CD4-positive, alpha-beta T cell treated with Interleukin-2 at 100 ng/mL for 4 hours (primary cell): Measurements from ENCODE around the gene RASL12.
A peak's percentile ranks its signal among the peaks of the same experiment; 100 is the strongest.
"Not testable (repeated sequence)": the region's sequence is repeated elsewhere in the genome, so short reads cannot be mapped to it uniquely, and the experiment has no call there.

Source experiments
- DNase-seq: peaks from one replicate; pipeline ENCODE4 v3.0.0-alpha.2; 2020; ENCODE audit warnings: low spot score

RASL12 gene, protein sequence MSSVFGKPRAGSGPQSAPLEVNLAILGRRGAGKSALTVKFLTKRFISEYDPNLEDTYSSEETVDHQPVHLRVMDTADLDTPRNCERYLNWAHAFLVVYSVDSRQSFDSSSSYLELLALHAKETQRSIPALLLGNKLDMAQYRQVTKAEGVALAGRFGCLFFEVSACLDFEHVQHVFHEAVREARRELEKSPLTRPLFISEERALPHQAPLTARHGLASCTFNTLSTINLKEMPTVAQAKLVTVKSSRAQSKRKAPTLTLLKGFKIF

GRCh38 chr15:65067645-65068402 lies at the start of gene RASL12:
Gene RASL12 (minus strand): TSS chr15:65067991. CDS start chr15:65067835, 156 bp downstream.
- DNase-seq: no peak

DNA sequence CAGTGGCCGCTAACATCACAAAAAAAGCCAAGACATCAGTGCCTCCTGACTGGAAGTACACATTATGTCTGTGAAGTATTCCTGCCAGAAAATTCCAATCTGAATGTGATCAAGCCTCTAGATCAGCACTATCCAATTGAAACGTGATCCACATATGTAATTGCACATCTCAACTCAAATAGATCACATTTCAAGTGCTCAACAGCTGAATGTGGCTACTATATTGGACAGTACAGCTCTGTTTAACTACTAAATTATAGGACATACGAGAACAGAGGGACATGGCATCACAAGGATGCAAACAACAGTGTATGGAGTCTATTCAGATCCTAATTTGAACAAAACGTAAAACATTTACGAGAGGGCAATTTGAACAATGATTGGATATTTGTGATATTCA lies 47.8 kb upstream of the RASL12 start:
- no peak for DNase-seq

DNA sequence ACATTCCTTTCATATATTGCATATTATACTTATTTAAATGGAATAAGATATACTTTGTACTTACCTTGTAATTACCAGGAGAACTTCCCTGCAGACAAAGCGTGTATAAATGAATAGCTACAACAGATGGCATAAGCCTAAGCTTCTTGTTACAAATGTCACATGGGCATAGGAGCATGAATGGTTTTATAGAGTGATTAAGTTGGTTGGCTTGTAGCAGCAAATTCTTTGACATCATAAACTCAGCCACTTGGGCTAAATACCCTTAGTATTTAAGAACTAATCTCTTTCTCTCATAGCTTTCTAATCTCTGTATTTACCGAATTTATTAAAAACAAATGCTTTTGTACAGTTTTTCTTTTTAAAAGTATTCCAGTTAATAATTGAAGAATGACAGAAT lies 47.3 kb upstream of the RASL12 start, which contains the start of gene UBAP1L:
UBAP1L (minus strand) TSS at position 115 of the 400 bp plus-strand sequence. CDS start 8,985 bp downstream, outside the sequence.
- DNase-seq: no peak

GRCh38 chr15:65110676-65111292 lies 43.0 kb upstream of the RASL12 start:
- DNase-seq: no peak

DNA sequence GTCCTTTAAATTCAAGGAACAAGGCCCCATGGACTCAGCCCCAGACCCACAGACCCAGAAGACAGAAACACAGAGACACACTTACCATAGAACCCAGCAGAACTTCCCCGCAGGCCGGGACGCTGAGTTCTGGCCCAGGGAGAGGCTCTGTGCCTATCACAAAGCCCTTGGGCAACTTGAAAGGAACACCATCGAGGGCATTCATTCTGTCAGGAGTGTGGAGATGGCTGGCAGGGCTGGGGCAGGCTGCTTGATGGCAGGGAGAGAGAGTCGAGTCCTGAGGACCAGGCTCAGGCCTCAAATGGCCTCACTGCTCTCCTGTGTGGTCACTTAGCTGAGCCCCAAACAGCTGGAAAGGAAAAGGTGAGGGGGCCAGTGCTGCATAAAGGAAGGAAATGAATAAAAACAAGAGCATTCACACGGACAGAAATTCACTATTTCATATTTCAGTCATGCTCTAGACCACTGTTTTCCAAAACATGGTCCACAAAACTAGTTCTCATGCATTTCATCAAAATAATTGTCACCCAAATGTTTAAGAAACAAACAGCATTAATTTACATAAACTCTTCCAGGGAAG lies 38.3 kb upstream of the RASL12 start:
- no peak for DNase-seq

GRCh38 chr15:65105038-65105437 lies 37.2 kb upstream of the RASL12 start:
- no peak for DNase-seq

- DNase-seq: no peak
These were observed 35.1 kb upstream of the RASL12 start for GRCh38 chr15:65102912-65103311.

- no peak for DNase-seq
These were observed 34.3 kb upstream of the RASL12 start for GRCh38 chr15:65101891-65102708.

DNA sequence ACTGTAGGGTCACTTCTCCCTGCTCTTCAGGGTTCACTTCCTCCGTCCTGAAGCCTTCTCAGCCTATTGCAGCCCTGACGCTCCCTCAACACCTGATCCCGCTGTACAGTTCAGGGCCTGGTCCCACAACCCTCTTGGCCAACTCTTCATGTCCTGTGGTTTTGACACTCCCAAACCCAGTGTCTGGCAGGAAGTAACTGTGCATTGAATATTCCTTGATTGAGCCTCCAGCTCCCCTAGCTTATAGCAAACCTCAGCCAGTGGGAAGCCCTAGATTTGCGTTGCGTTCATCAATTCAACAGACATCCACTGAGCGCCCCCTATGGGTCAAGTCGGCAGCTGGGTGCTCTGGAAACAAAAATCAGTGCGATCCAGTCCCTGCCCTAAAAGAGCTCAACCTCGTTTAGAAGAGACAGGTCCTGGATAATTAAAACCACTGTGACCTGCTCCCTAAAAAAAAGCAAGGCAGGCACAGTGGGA lies 33.7 kb upstream of the RASL12 start:
- peak; percentile 49 for DNase-seq

DNA sequence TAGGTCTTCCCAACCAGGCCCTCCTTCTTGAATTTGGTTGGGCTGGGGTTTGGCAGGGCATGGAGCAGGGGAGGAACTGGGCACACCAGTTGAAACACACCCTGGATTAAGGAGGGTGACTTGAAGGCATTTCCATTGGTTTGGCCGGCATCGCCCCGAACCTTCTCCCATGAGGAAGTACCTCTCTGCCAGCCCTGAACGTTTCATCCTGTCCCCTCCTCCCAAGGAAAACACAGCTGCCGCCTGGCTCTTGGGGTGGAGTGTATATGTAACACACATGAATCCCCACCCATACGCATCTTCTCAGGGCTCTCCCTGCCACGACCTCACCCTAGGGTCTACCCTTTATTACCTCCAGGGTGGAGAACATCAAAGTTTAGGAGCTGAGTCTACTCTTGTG lies 32.7 kb upstream of the RASL12 start:
- DNase-seq: no peak

DNA sequence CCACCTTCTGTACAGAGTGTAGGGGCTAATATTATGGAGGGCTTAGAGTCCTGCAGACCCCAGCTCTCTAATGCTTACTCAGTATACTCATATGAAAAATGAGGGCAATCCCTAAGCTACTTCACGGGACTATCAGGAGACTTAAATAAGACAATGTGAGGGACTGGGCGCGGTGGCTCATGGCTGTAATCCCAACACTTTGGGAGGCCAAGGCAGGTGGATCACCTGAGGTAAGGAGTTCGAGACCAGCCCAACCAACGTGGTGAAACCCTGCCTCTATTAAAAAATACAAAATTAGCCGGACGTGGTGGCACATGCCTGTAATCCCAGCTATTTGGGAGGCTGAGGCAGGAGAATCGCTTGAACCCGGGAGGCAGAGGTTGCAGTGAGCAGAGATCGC lies 32.0 kb upstream of the RASL12 start:
- not testable (repeated sequence) for DNase-seq

- DNase-seq: no peak
These were observed 31.5 kb upstream of the RASL12 start for GRCh38 chr15:65099336-65099735.

- DNase-seq: no peak
These were observed 30.0 kb upstream of the RASL12 start for GRCh38 chr15:65097651-65098263.

DNA sequence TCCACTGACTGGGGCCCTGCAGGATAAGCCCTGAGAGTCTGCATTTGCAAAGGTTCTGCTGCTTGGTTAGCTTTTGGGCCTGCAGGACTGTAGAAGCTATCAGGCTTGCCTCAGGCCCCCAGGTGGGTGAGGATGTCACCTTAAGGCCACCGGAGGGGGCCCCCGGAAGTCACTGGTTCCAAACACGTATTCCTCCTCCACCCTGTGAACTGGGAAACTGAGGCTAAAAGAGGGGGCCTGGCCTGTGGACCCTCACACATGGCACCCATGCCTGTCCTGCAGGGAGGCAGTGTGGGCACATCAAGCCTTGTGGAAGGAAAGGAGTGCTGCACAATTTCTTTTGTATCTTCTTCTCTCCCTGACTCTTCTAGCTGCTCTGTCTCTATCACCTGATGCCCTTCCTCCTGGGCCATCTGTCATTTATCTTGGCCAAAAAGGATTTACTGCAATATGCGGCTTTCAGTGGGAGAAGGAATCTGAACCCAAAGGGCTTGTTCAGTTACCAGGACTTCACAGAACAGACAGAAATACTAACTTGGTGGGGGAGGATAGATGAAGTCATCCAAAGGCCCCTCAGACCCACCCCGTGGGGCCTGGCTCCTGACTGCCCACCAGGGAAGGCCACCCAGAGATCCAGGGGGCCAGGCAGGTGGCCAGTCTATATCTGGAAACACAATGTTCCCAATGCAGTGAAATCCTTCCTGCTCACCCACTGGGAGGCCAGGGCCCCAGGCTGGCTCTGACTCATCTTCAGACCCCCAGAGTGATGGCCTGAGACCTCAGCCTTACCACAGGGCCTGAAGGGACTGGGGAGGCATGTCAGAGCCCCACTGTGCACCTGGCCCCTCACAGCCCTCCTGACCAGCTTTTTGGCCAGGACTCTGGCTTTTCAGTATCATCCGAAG lies 28.9 kb upstream of the RASL12 start:
- DNase-seq: no peak

DNA sequence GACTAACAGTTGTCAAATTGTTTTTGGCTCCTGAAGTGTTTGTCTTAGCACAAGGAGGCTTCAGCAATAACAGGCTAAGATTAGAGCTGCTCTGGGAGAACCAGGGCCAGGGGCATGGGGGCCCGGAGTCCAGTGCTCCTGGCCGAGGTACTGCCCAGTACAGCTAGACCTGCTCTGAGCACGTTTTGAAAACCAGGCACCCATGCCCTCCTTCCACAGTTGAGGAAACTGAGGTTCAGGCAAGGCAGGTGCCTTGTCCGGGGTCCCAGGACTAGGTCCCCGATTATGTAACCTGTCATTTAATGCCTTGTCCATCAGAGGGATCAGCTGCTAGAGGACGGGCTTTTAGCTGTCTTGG lies 27.9 kb upstream of the RASL12 start:
- no peak for DNase-seq

GRCh38 chr15:65095011-65095746 lies 27.4 kb upstream of the RASL12 start:
- DNase-seq: no peak

- DNase-seq: no peak
These were observed 26.7 kb upstream of the RASL12 start for GRCh38 chr15:65094294-65094995.

- not testable (repeated sequence) for DNase-seq
These were observed 26.0 kb upstream of the RASL12 start for GRCh38 chr15:65093793-65094170.
